Activated CD4-positive, alpha-beta T cell treated with anti-CD3 and anti-CD28 coated beads for 36 hours (primary cell): ENCODE measurements around the gene NRXN3. TPM values are rescaled to one million over a fixed set of nuclear protein-coding genes. Genes with fewer than 3 reads are reported as not detected.

ENCODE experiments used
- ATAC-seq: fragments of 200-7000 bp; cut with Tn5 transposase; one replicate; pipeline ENCODE4 v1.10.0; 2021; ENCODE audit warnings: mild to moderate bottlenecking, moderate library complexity
- CTCF ChIA-PET: fragments of 350-600 bp; sonication (Branson Sonifier 250); formaldehyde crosslinking; loops from one replicate; lab custom pipeline; 2021; ENCODE audit warnings: antibody characterized with exemption; lab: Charles Lee
- POLR2A ChIA-PET: fragments of 350-600 bp; sonication (Branson Sonifier 250); formaldehyde crosslinking; loops from one replicate; lab custom pipeline; 2021; ENCODE audit warnings: antibody characterized with exemption, inconsistent platforms; lab: Charles Lee
- DNase-seq: peaks from one replicate; pipeline ENCODE4 v3.0.0-alpha.2; 2020
- H3K27ac Mint-ChIP-seq: one replicate; pipeline ENCODE4 v1.8.0; 2021; ENCODE audit warnings: mixed read lengths
- H3K27me3 Mint-ChIP-seq: one replicate; pipeline ENCODE4 v1.8.0; 2021; ENCODE audit warnings: mixed read lengths
- H3K36me3 Mint-ChIP-seq: one replicate; pipeline ENCODE4 v1.8.0; 2021; ENCODE audit warnings: low read depth, mixed read lengths
- H3K4me1 Mint-ChIP-seq: one replicate; pipeline ENCODE4 v1.8.0; 2021; ENCODE audit warnings: mixed read lengths
- H3K4me3 Mint-ChIP-seq: one replicate; pipeline ENCODE4 v1.8.0; 2021; ENCODE audit warnings: mild to moderate bottlenecking, moderate library complexity, mixed read lengths
- H3K9me3 Mint-ChIP-seq: one replicate; pipeline ENCODE4 v1.8.0; 2021; ENCODE audit warnings: low read depth, mixed read lengths
- intact Hi-C, 2 experiments: fragments of 100-400 bp; cut with DNase I in 1 of 2; cut with micrococcal nuclease in 1 of 2; formaldehyde crosslinking; loops; one replicate each; pipeline versions ENCODE4 v1.14.2 to v1.15.1; 2022 to 2024; cut with DNase I, micrococcal nuclease
- total RNA-seq, 2 experiments: library from RNA; stranded (reverse); gene quantifications; one replicate each; pipeline ENCODE4 v1.2.3, GENCODE V29; 2021

Gene NRXN3
- total RNA-seq, 2 experiments from 2014 or later: not detected

GRCh38 chr14:78175412-78175811, 5.2 kb downstream of the NRXN3 start:
- H3K4me3 Mint-ChIP-seq: no peak overlapping the region
- no peaks in the 10 kb centered on the region for H3K4me1 Mint-ChIP-seq
- ChIA-PET CTCF (no interaction called here), POLR2A (no interaction called here)
- H3K9me3 Mint-ChIP-seq: no peaks in the 10 kb centered on the region
- H3K27me3 Mint-ChIP-seq: peaks cover 12% of the 10 kb centered on the region
- H3K36me3 Mint-ChIP-seq: no peaks in the 10 kb centered on the region
- ATAC-seq (no peak), DNase-seq (no peak)
- intact Hi-C loops: no loop called here
- no peak overlapping the region for H3K27ac Mint-ChIP-seq

GRCh38 chr14:78178071-78178470, 7.9 kb downstream of the NRXN3 start:
- ATAC-seq: no peak
- no peak overlapping the region for H3K4me3 Mint-ChIP-seq
- H3K27ac Mint-ChIP-seq: no peak overlapping the region
- DNase-seq: no peak
- POLR2A ChIA-PET: no interaction called here
- CTCF ChIA-PET: no interaction called here
- H3K9me3 Mint-ChIP-seq: no peaks in the 10 kb centered on the region
- no peaks in the 10 kb centered on the region for H3K36me3 Mint-ChIP-seq
- H3K27me3 Mint-ChIP-seq: peaks cover 7% of the 10 kb centered on the region
- intact Hi-C loops: no loop called here
- H3K4me1 Mint-ChIP-seq: no peaks in the 10 kb centered on the region

- Mint-ChIP-seq H3K36me3 (no peaks in the 10 kb centered on the region), H3K9me3 (no peaks in the 10 kb centered on the region), H3K27ac (no peak overlapping the region), H3K4me3 (no peak overlapping the region), H3K4me1 (no peaks in the 10 kb centered on the region), H3K27me3 (peaks cover 9% of the 10 kb centered on the region)
- no peak for DNase-seq
- ATAC-seq: no peak
- CTCF ChIA-PET: no interaction called here
- POLR2A ChIA-PET: interaction anchor here (0.6 kb wide), 1 partner anchor 394 kb away, joined by 3 read pairs; no protein-coding TSS in a partner anchor
- intact Hi-C loops: no loop called here
These were observed 8.8 kb downstream of the NRXN3 start for GRCh38 chr14:78178971-78179370.

GRCh38 chr14:78181270-78181669, 11.1 kb downstream of the NRXN3 start:
- ATAC-seq: no peak
- no peak for DNase-seq
- intact Hi-C loops: no loop called here
- Mint-ChIP-seq H3K27me3 (peaks cover 13% of the 10 kb centered on the region), H3K9me3 (no peaks in the 10 kb centered on the region), H3K36me3 (no peaks in the 10 kb centered on the region), H3K4me3 (no peak overlapping the region), H3K4me1 (no peaks in the 10 kb centered on the region), H3K27ac (no peak overlapping the region)
- CTCF ChIA-PET: no interaction called here
- POLR2A ChIA-PET: no interaction called here

GRCh38 chr14:78182722-78183121, 12.5 kb downstream of the NRXN3 start:
- Mint-ChIP-seq H3K9me3 (no peaks in the 10 kb centered on the region), H3K27me3 (peaks cover 16% of the 10 kb centered on the region), H3K36me3 (no peaks in the 10 kb centered on the region), H3K4me3 (no peak overlapping the region), H3K4me1 (no peaks in the 10 kb centered on the region), H3K27ac (no peak overlapping the region)
- no peak for ATAC-seq
- DNase-seq: no peak
- ChIA-PET CTCF (no interaction called here), POLR2A (no interaction called here)
- intact Hi-C loops: no loop called here

- Mint-ChIP-seq H3K36me3 (no peaks in the 10 kb centered on the region), H3K27me3 (peaks cover 16% of the 10 kb centered on the region), H3K9me3 (no peaks in the 10 kb centered on the region), H3K4me3 (no peak overlapping the region), H3K4me1 (no peaks in the 10 kb centered on the region), H3K27ac (no peak overlapping the region)
- ATAC-seq: no peak
- POLR2A ChIA-PET: no interaction called here
- intact Hi-C loops: no loop called here
- CTCF ChIA-PET: interaction anchor here (0.7 kb wide), 1 partner anchor 14 kb away, joined by 4 read pairs; the partner anchor contains the start of gene NRXN3
- no peak for DNase-seq
These were observed 14.0 kb downstream of the NRXN3 start for GRCh38 chr14:78184157-78184556.

- Mint-ChIP-seq H3K9me3 (no peaks in the 10 kb centered on the region), H3K4me3 (no peak overlapping the region), H3K27ac (no peak overlapping the region), H3K27me3 (peaks cover 12% of the 10 kb centered on the region), H3K4me1 (no peaks in the 10 kb centered on the region), H3K36me3 (no peaks in the 10 kb centered on the region)
- intact Hi-C loops: no loop called here
- ATAC-seq (no peak), DNase-seq (no peak)
- ChIA-PET CTCF (interaction anchor here (0.7 kb wide), 1 partner anchor 26 kb away, joined by 3 read pairs; no protein-coding TSS in a partner anchor), POLR2A (no interaction called here)
These were observed 16.1 kb downstream of the NRXN3 start for GRCh38 chr14:78186277-78186676.

- ATAC-seq (no peak), DNase-seq (no peak)
- no peak overlapping the region for H3K4me3 Mint-ChIP-seq
- no peaks in the 10 kb centered on the region for H3K36me3 Mint-ChIP-seq
- H3K4me1 Mint-ChIP-seq: no peaks in the 10 kb centered on the region
- POLR2A ChIA-PET: no interaction called here
- intact Hi-C loops: no loop called here
- no peak overlapping the region for H3K27ac Mint-ChIP-seq
- no peaks in the 10 kb centered on the region for H3K9me3 Mint-ChIP-seq
- H3K27me3 Mint-ChIP-seq: peaks cover 6% of the 10 kb centered on the region
- CTCF ChIA-PET: no interaction called here
These were observed 18.7 kb downstream of the NRXN3 start for GRCh38 chr14:78188882-78189281.

GRCh38 chr14:78195431-78195830, 25.3 kb downstream of the NRXN3 start:
- CTCF ChIA-PET: no interaction called here
- no peaks in the 10 kb centered on the region for H3K4me1 Mint-ChIP-seq
- no peaks in the 10 kb centered on the region for H3K9me3 Mint-ChIP-seq
- DNase-seq (no peak), ATAC-seq (no peak)
- peaks cover 2% of the 10 kb centered on the region for H3K27me3 Mint-ChIP-seq
- intact Hi-C loops: no loop called here
- no peaks in the 10 kb centered on the region for H3K36me3 Mint-ChIP-seq
- POLR2A ChIA-PET: no interaction called here
- no peak overlapping the region for H3K4me3 Mint-ChIP-seq
- H3K27ac Mint-ChIP-seq: no peak overlapping the region

- ChIA-PET POLR2A (no interaction called here), CTCF (interaction anchor here (0.8 kb wide), 1 partner anchor 249 kb away, joined by 3 read pairs; no protein-coding TSS in a partner anchor)
- Mint-ChIP-seq H3K4me3 (no peak overlapping the region), H3K36me3 (no peaks in the 10 kb centered on the region), H3K27ac (no peak overlapping the region), H3K27me3 (peaks cover 2% of the 10 kb centered on the region), H3K9me3 (no peaks in the 10 kb centered on the region), H3K4me1 (no peaks in the 10 kb centered on the region)
- no peak for DNase-seq
- intact Hi-C loops: no loop called here
- ATAC-seq: no peak
These were observed 26.1 kb downstream of the NRXN3 start for GRCh38 chr14:78196323-78196722.

- H3K27ac Mint-ChIP-seq: no peak overlapping the region
- peaks cover 2% of the 10 kb centered on the region for H3K27me3 Mint-ChIP-seq
- POLR2A ChIA-PET: no interaction called here
- no peak for DNase-seq
- ATAC-seq: no peak
- H3K9me3 Mint-ChIP-seq: no peaks in the 10 kb centered on the region
- peaks cover 2% of the 10 kb centered on the region for H3K4me1 Mint-ChIP-seq
- CTCF ChIA-PET: no interaction called here
- intact Hi-C loops: no loop called here
- no peaks in the 10 kb centered on the region for H3K36me3 Mint-ChIP-seq
- no peak overlapping the region for H3K4me3 Mint-ChIP-seq
These were observed 26.9 kb downstream of the NRXN3 start for GRCh38 chr14:78197051-78197450.

GRCh38 chr14:78202163-78202562, 32.0 kb downstream of the NRXN3 start:
- POLR2A ChIA-PET: no interaction called here
- H3K27ac Mint-ChIP-seq: no peak overlapping the region

More at GRCh38 chr14:78202163-78202562, 32.0 kb downstream of the NRXN3 start:
- peaks cover 2% of the 10 kb centered on the region for H3K27me3 Mint-ChIP-seq
- no peaks in the 10 kb centered on the region for H3K9me3 Mint-ChIP-seq
- H3K36me3 Mint-ChIP-seq: no peaks in the 10 kb centered on the region
- no peak for DNase-seq
- CTCF ChIA-PET: interaction anchor here (0.6 kb wide), 1 partner anchor 238 kb away, joined by 3 read pairs; no protein-coding TSS in a partner anchor
- no peak for ATAC-seq
- intact Hi-C loops: no loop called here
- H3K4me1 Mint-ChIP-seq: peaks cover 8% of the 10 kb centered on the region
- no peak overlapping the region for H3K4me3 Mint-ChIP-seq
